K562 (cell line): ENCODE data around the gene PAX5. TPM values are rescaled to one million over a fixed set of nuclear protein-coding genes. Genes with fewer than 3 reads are reported as not detected.

Source experiments
- ATAC-seq: fragments of 200-7000 bp; cut with Tn5 transposase; 3 replicates; pipeline ENCODE4 v1.9.1; 2020; ENCODE audit warnings: moderate library complexity
- BruUV-seq: library from RNA; stranded (reverse); fragments of 400-500 nt; replicated peaks from 2 replicates; lab custom pipeline; 2021; lab: Mats Ljungman, UMichigan
- CTCF ChIA-PET: fragments of 300-600 bp; formaldehyde crosslinking; extraction: SDS; loops from one replicate; lab custom pipeline; 2021; ENCODE audit warnings: low intra/inter-chr PET ratio; lab: Yijun Ruan, JAX
- POLR2A ChIA-PET: fragments of 300-600, 350-650 bp; sonication (Branson Sonifier 250); formaldehyde crosslinking; extraction: SDS; loops from one replicate; lab custom pipeline; 2021; ENCODE audit warnings: antibody characterized with exemption, inconsistent platforms; lab: Yijun Ruan, JAX
- DNase-seq, 4 experiments: peaks; one replicate each; pipeline versions ENCODE4 v3.0.0 to v3.0.0-alpha.2; 2011 to 2018; ENCODE audit warnings: low spot score in 3 of 4, mixed read lengths in 3 of 4; ENCODE audit errors: extremely low read depth in 1 of 4
- FAIRE-seq: peaks from 2 replicates; lab custom pipeline; 2011; peaks lifted over from hg19 to GRCh38; lab: Jason Lieb, UNC
- H2AFZ ChIP-seq: 2 replicates; pipeline ENCODE4 v1.6.0; 2011; ENCODE audit warnings: low read depth, low read length, control low read depth, inconsistent platforms
- H3K27ac ChIP-seq: fragments of 200-600 bp; 3 replicates; pipeline ENCODE4 v1.8.0; 2011; ENCODE audit warnings: low read depth, mild to moderate bottlenecking, control low read depth, inconsistent platforms, low read length, moderate library complexity, mixed read lengths; ENCODE audit errors: extremely low read depth
- H3K27me3 ChIP-seq, 2 experiments: fragments of 300-600 bp in 1 of 2; 2 replicates in 1 of 2; 3 replicates in 1 of 2; pipeline versions ENCODE4 v1.6.0 to v1.8.0; 2011; ENCODE audit warnings: inconsistent platforms in 2 of 2, low read length in 2 of 2, mild to moderate bottlenecking in 1 of 2, mixed read lengths in 1 of 2, moderate library complexity in 1 of 2; ENCODE audit not compliant: control insufficient read depth in 2 of 2, insufficient read depth in 2 of 2
- H3K36me3 ChIP-seq: fragments of 300-600 bp; 3 replicates; pipeline ENCODE4 v1.8.0; 2011; ENCODE audit warnings: mild to moderate bottlenecking, low read length, inconsistent platforms; ENCODE audit not compliant: control insufficient read depth, insufficient read depth
- H3K4me1 ChIP-seq, 2 experiments: fragments of 200-600 bp in 1 of 2; replicated peaks in 1 of 2; 2 replicates in 1 of 2; 3 replicates in 1 of 2; pipeline versions ENCODE4 v1.5.1 to v1.8.0; 2011; ENCODE audit warnings: inconsistent platforms in 2 of 2, low read length in 2 of 2, mild to moderate bottlenecking in 1 of 2, mixed read lengths in 1 of 2, moderate library complexity in 1 of 2; ENCODE audit not compliant: control insufficient read depth in 2 of 2, insufficient read depth in 2 of 2
- H3K4me2 ChIP-seq: 2 replicates; pipeline ENCODE4 v1.6.1; 2011; ENCODE audit warnings: low read length, control low read depth, inconsistent platforms, mixed read lengths; ENCODE audit not compliant: insufficient read depth
- H3K4me3 ChIP-seq: fragments of 200-600 bp; sonication (generic), shearing (Covaris generic); 2 replicates; pipeline ENCODE4 v1.5.1; 2016; ENCODE audit warnings: control low read depth, inconsistent platforms
- H3K79me2 ChIP-seq: fragments of 200-600 bp; 3 replicates; pipeline ENCODE4 v1.8.0; 2011; ENCODE audit warnings: low read length, inconsistent platforms; ENCODE audit not compliant: control insufficient read depth, insufficient read depth
- H3K9ac ChIP-seq, 2 experiments: 2 replicates each; pipeline versions ENCODE4 v1.6.0 to v1.6.1; 2011; ENCODE audit warnings: low read depth in 2 of 2, low read length in 2 of 2, control low read depth in 1 of 2, inconsistent platforms in 1 of 2, mild to moderate bottlenecking in 1 of 2, mixed read lengths in 1 of 2; ENCODE audit not compliant: insufficient read depth in 1 of 2
- H3K9me1 ChIP-seq: one replicate; pipeline ENCODE4 v1.6.0; 2011; ENCODE audit warnings: inconsistent platforms, mild to moderate bottlenecking, low read length, moderate library complexity; ENCODE audit not compliant: control insufficient read depth, insufficient read depth
- H3K9me3 ChIP-seq: replicated peaks from 2 replicates; pipeline ENCODE4 v1.5.1; 2011; ENCODE audit warnings: low read depth, low read length, inconsistent platforms; ENCODE audit not compliant: control insufficient read depth, insufficient read depth
- H4K20me1 ChIP-seq: replicated peaks from 2 replicates; pipeline ENCODE4 v1.6.1; 2011; ENCODE audit warnings: low read length, inconsistent platforms, mixed read lengths; ENCODE audit not compliant: control insufficient read depth, insufficient read depth
- ATF6 ChIP-seq: sonication (generic); formaldehyde crosslinking; IDR thresholded peaks from 2 replicates; pipeline ENCODE4 v1.4.0; 2020; ENCODE audit warnings: mild to moderate bottlenecking, missing genetic modification reagents
- BMI1 ChIP-seq: fragments of 150-350 bp; IDR thresholded peaks from 2 replicates; pipeline ENCODE4 v1.6.1; 2014; ENCODE audit warnings: low read length
- BRCA1 ChIP-seq, 2 experiments: fragments of 450-650 bp in 1 of 2; sonication (generic) in 1 of 2; formaldehyde crosslinking in 1 of 2; IDR thresholded peaks; 2 replicates each; pipeline versions ENCODE4 v1.5.0 to v1.6.1; 2017 to 2020; ENCODE audit warnings: mild to moderate bottlenecking in 1 of 2, missing genetic modification reagents in 1 of 2
- ESRRA ChIP-seq: fragments of 450-650 bp; IDR thresholded peaks from 2 replicates; pipeline ENCODE4 v1.6.1; 2014; ENCODE audit warnings: low read depth, mild to moderate bottlenecking, moderate library complexity, borderline replicate concordance
- KDM4B ChIP-seq, 2 experiments: fragments of 450-650 bp in 1 of 2; sonication (generic) in 1 of 2; IDR thresholded peaks; 2 replicates each; pipeline ENCODE4 v1.6.1; 2016 to 2017; ENCODE audit warnings: borderline replicate concordance in 2 of 2, antibody characterized with exemption in 1 of 2, low read depth in 1 of 2, mild to moderate bottlenecking in 1 of 2
- NR2C1 ChIP-seq, 2 experiments: fragments of 450-650 bp; IDR thresholded peaks; 2 replicates each; pipeline ENCODE4 v1.6.1; 2017; ENCODE audit warnings: mild to moderate bottlenecking in 2 of 2, antibody characterized with exemption in 1 of 2, inconsistent platforms in 1 of 2, missing compliant biosample characterization in 1 of 2, missing genetic modification characterization in 1 of 2
- OTX1 ChIP-seq: fragments of 450-650 bp; formaldehyde crosslinking; IDR thresholded peaks from 2 replicates; pipeline ENCODE4 v1.4.0; 2022; ENCODE audit warnings: mild to moderate bottlenecking
- PTBP1 ChIP-seq: fragments of 200-400 bp; formaldehyde crosslinking; IDR thresholded peaks from 2 replicates; pipeline ENCODE4 v1.6.1; 2017; ENCODE audit warnings: low read depth, low read length
- SMAD2 ChIP-seq: fragments of 150-350 bp; IDR thresholded peaks from 2 replicates; pipeline ENCODE4 v1.6.1; 2014; ENCODE audit warnings: low read depth, mild to moderate bottlenecking, low read length
- SNIP1 ChIP-seq: fragments of 450-650 bp; IDR thresholded peaks from 2 replicates; pipeline ENCODE4 v1.7.1; 2017; ENCODE audit warnings: low read depth, mild to moderate bottlenecking
- SREBF2 ChIP-seq: sonication (generic); formaldehyde crosslinking; IDR thresholded peaks from 2 replicates; pipeline ENCODE4 v1.4.0; 2020; ENCODE audit warnings: mild to moderate bottlenecking, missing genetic modification reagents
- WHSC1 ChIP-seq: IDR thresholded peaks from one replicate; pipeline ENCODE4 v1.6.1; 2012; ENCODE audit warnings: low read length, control low read depth, inconsistent platforms
- ZBTB7A ChIP-seq: IDR thresholded peaks from 2 replicates; pipeline ENCODE4 v1.6.1; 2011; ENCODE audit warnings: low read depth, mild to moderate bottlenecking, low read length, moderate library complexity, borderline replicate concordance; ENCODE audit not compliant: control insufficient read depth
- ZNF57 ChIP-seq: fragments of 450-650 bp; formaldehyde crosslinking; IDR thresholded peaks from 2 replicates; pipeline ENCODE4 v1.4.0; 2020; ENCODE audit warnings: mild to moderate bottlenecking, moderate library complexity
- ZNF696 ChIP-seq: fragments of 250-450 bp; sonication (Bioruptor Pico); conservative IDR thresholded peaks from 2 replicates; pipeline ENCODE4 v1.4.0; 2020; ENCODE audit warnings: mild to moderate bottlenecking, moderate library complexity
- in situ Hi-C: fragments of 300-500 bp; cut with MboI; formaldehyde crosslinking; loops from 4 replicates; pipeline ENCODE4 v1.15.0; 2018; ENCODE audit warnings: inconsistent platforms, mixed read lengths
- intact Hi-C: fragments of 100-400 bp; cut with micrococcal nuclease; formaldehyde crosslinking; loops from 2 replicates; pipeline ENCODE4 v1.14.2; 2022
- polyA plus RNA-seq, 8 experiments: library from polyadenylated mRNA; depleted of rRNA in 4 of 8; stranded (reverse) in 5 of 8; unstranded in 3 of 8; fragments of >200 nt; fragmentation: Nextera tagmentation in 2 of 8; fragmentation: Illumina TruSeq in 1 of 8; extraction: Ambion mirVana in 2 of 8; extraction: Trizol in 1 of 8; gene quantifications; 2 replicates each; pipeline versions ENCODE4 v1.2.1 to v1.2.3, GENCODE V29; 2011 to 2014; ENCODE audit warnings: inconsistent platforms in 1 of 8, missing spikeins in 1 of 8
- total RNA-seq, 7 experiments: library from RNA; depleted of rRNA in 6 of 7; stranded (reverse); fragments of >200 nt in 6 of 7; fragmentation: Illumina TruSeq in 2 of 7; extraction: Trizol in 2 of 7; gene quantifications; 2 replicates each; pipeline versions ENCODE4 v1.2.1 to v1.2.3, GENCODE V29; 2011 to 2021; ENCODE audit warnings: low replicate concordance in 1 of 7

PAX5 gene
- total and polyA plus RNA-seq, 9 of the 15 experiments (the other 6 are each of a cell fraction or from before 2014, with no cell fraction given) = 0.03 to 0.09 TPM; not detected in 7

GRCh38 chr9:36937346-36937745 lies 96.7 kb downstream of the PAX5 start (continued):
- no peak for TF ChIP-seq SMAD2
- TF ChIP-seq ESRRA = no peak
- no peak for TF ChIP-seq ATF6 (CRISPR knock-in tag)
- TF ChIP-seq ZNF696 (CRISPR knock-in tag) = no peak
- TF ChIP-seq WHSC1 = no peak
- TF ChIP-seq BMI1 = no peak
- no peak for TF ChIP-seq OTX1 (CRISPR knock-in tag)
- no peak for TF ChIP-seq BRCA1 (IDR thresholded peaks at IDR 0.05)
- no peak for TF ChIP-seq BRCA1 (CRISPR knock-in tag; IDR thresholded peaks at IDR 0.05)
- no peak for TF ChIP-seq PTBP1
- no peak for TF ChIP-seq SREBF2
- TF ChIP-seq NR2C1 (IDR thresholded peaks at IDR 0.05) = no peak
- no peak for TF ChIP-seq NR2C1 (tag; IDR thresholded peaks at IDR 0.05)
- no peak for TF ChIP-seq SNIP1

GRCh38 chr9:36936498-36936831 lies 97.6 kb downstream of the PAX5 start:
- Histone ChIP-seq H3K9me1 (no peaks in the 10 kb centered on the region), H3K27me3 (peaks cover 0 to 42% of the 10 kb centered on the region in 2 experiments; a peak in 2 of 5 replicates), H3K4me1 (no peaks in the 10 kb centered on the region), H3K4me2 (no peak overlapping the region), H3K27ac (no peak overlapping the region), H3K9ac (no peak overlapping the region), H3K9me3 (no peaks in the 10 kb centered on the region), H3K36me3 (no peaks in the 10 kb centered on the region), H4K20me1 (no peaks in the 10 kb centered on the region), H3K4me3 (no peak overlapping the region), H2AFZ (no peak overlapping the region), H3K79me2 (no peaks in the 10 kb centered on the region)
- no peak for ATAC-seq
- FAIRE-seq = no peak
- no TSS peak for BruUV-seq
- DNase-seq = no peak
- intact Hi-C loops (no loop called here), in situ Hi-C loops (no loop called here)
- ChIA-PET POLR2A (interaction anchor here (0.8 kb wide), 1 partner anchor 8 kb away, joined by 3 read pairs; no protein-coding TSS in a partner anchor), CTCF (no interaction called here)
- no peak for TF ChIP-seq ZBTB7A
- no peak for TF ChIP-seq KDM4B (IDR thresholded peaks at IDR 0.05; ENCODE audit: borderline replicate concordance in 2 of 2, low read depth in 1 of 2)
- no peak for TF ChIP-seq ZNF57 (CRISPR knock-in tag)
